ENCODE measurements around the gene PRELID3B. TPM values are rescaled to one million over a fixed set of nuclear protein-coding genes. Genes with fewer than 3 reads are reported as not detected.

The PRELID3B gene
- total and polyA plus RNA-seq, 2 of the 13 experiments (the other 11 are each of a cell fraction or from before 2014, with no cell fraction given), result 23.3 to 42.6 TPM

- peaks cover 15 to 29% of the 10 kb centered on the region in 2 experiments for H3K36me3 ChIP-seq (replicated peaks in 1 of 2; ENCODE audit: control insufficient read depth in 1 of 2, insufficient read depth in 2 of 2, low read length in 2 of 2)
- peak overlapping the region; percentile 97 for H3K4me2 ChIP-seq (ENCODE audit: low read depth, low read length)
- no peak overlapping the region for H2AFZ ChIP-seq (ENCODE audit: low read length)
- peak overlapping the region; percentile 93 for H3K9ac ChIP-seq (ENCODE audit: insufficient read depth, low read depth, low read length)
- WGBS (ENCODE audit: low lambda C conversion rate), result 5% methylated on average over 8 of the region's 13 CpGs
- FAIRE-seq, result no peak
- H4K20me1 ChIP-seq (ENCODE audit: insufficient read depth, low read length), result peaks cover 15% of the 10 kb centered on the region; the same call in 1 of the 2 replicates
- no peaks in the 10 kb centered on the region for H3K9me3 ChIP-seq (ENCODE audit: low read length)
- in situ Hi-C loops (cut with HindIII; ENCODE audit: extremely low pct_ligation_motif_present, low pct_unique_long_range_greater_than_20kb) (no loop called here), intact Hi-C loops (cut with micrococcal nuclease; ENCODE audit: unreplicated experiment) (loop anchor here (1.0 to 5.0 kb wide), 4 partner anchors 15 to 139 kb away; partner anchors contain the start of gene NELFCD)
- no TSS peak for BruUV-seq (replicated peaks)
- ATAC-seq, result peak; percentile 25
- peaks cover 58% of the 10 kb centered on the region for H3K4me1 ChIP-seq (ENCODE audit: insufficient read depth, low read length)
- DNase-seq (ENCODE audit: low spot score), result peak; percentile 31
- ChIA-PET POLR2A (interaction anchor here (0.6 to 3.7 kb wide), 26 partner anchors 8 to 643 kb away, joined by 3 to 68 read pairs (median 7); partner anchors contain the start of genes NELFCD, PRELID3B, STX16 and TUBB1), CTCF (ENCODE audit: low intra/inter-chr PET ratio, low total read pairs) (no interaction called here)
- no peaks in the 10 kb centered on the region; a peak in 1 of 5 replicates for H3K27me3 ChIP-seq (ENCODE audit: control insufficient read depth in 1 of 2, insufficient read depth in 2 of 2, low read length in 2 of 2)
- H3K4me3 ChIP-seq (replicated peaks in 1 of 3; ENCODE audit: insufficient read depth in 1 of 3, low read depth in 2 of 3, low read length in 3 of 3), result peak overlapping the region; percentile 78 to 97 (median 93)
- peaks cover 55% of the 10 kb centered on the region for H3K79me2 ChIP-seq (ENCODE audit: insufficient read depth, low read length)
- peak overlapping the region; percentile 68 for H3K27ac ChIP-seq (ENCODE audit: extremely low read length, insufficient read depth, low read length)
- TF ChIP-seq ZNF430 (CRISPR knock-in tag; IDR thresholded peaks at IDR 0.05) (peak; percentile 62; the same call in 1 of the 2 replicates), EHMT2 (IDR thresholded peaks at IDR 0.05; ENCODE audit: borderline replicate concordance, low read depth, low read length) (0 out of 2 replicates have a peak, but pooled peaks have one; percentile 44), GZF1 (CRISPR knock-in tag; IDR thresholded peaks at IDR 0.05) (0 out of 2 replicates have a peak, but pooled peaks have one; percentile 2), HNF4A (CRISPR knock-in tag; IDR thresholded peaks at IDR 0.05) (0 out of 2 replicates have a peak, but pooled peaks have one; percentile 5), SMAD9 (CRISPR knock-in tag; IDR thresholded peaks at IDR 0.05) (no peak), DNMT1 (CRISPR knock-in tag; IDR thresholded peaks at IDR 0.05) (no peak), ZNF264 (CRISPR knock-in tag; IDR thresholded peaks at IDR 0.05) (peak; percentile 14; the same call in 1 of the 2 replicates), TSC22D2 (CRISPR knock-in tag; IDR thresholded peaks at IDR 0.05; ENCODE audit: borderline replicate concordance) (no peak), ZNF788 (CRISPR knock-in tag; IDR thresholded peaks at IDR 0.05; ENCODE audit: borderline replicate concordance) (peak; percentile 44), ZNF326 (CRISPR knock-in tag; IDR thresholded peaks at IDR 0.05; ENCODE audit: borderline replicate concordance) (no peak), ZBTB7B (CRISPR knock-in tag; IDR thresholded peaks at IDR 0.05) (peak; percentile 5; the same call in 1 of the 2 replicates), ZC3H4 (CRISPR knock-in tag; IDR thresholded peaks at IDR 0.05; ENCODE audit: borderline replicate concordance) (no peak), BCLAF1 (IDR thresholded peaks at IDR 0.05) (no peak), ZSCAN20 (CRISPR knock-in tag; IDR thresholded peaks at IDR 0.05; ENCODE audit: borderline replicate concordance) (0 out of 2 replicates have a peak, but pooled peaks have one; percentile 50), ZSCAN30 (CRISPR knock-in tag; IDR thresholded peaks at IDR 0.05) (no peak), HOXA9 (CRISPR knock-in tag; IDR thresholded peaks at IDR 0.05; ENCODE audit: borderline replicate concordance) (0 out of 2 replicates have a peak, but pooled peaks have one; percentile 4), NONO (IDR thresholded peaks at IDR 0.05) (no peak), NONO (CRISPR knock-in tag; conservative IDR thresholded peaks at IDR 0.05) (no peak), SP4 (CRISPR knock-in tag; IDR thresholded peaks at IDR 0.05) (no peak), HMGXB4 (CRISPR knock-in tag; IDR thresholded peaks at IDR 0.05; ENCODE audit: borderline replicate concordance in 1 of 2, low read depth in 1 of 2) (peak in 1 of 2 experiments; percentile 7; a peak in 1 of 4 replicates), BCL6 (CRISPR knock-in tag; IDR thresholded peaks at IDR 0.05) (no peak)
Measured at GRCh38 chr20:59031564-59032022, 11.0 kb downstream of the PRELID3B start.

Data from HepG2 (cell line).